H9 (cell line): ENCODE results near the gene PSKH1. TPM values are rescaled to one million over a fixed set of nuclear protein-coding genes. Genes with fewer than 3 reads are reported as not detected.

ENCODE experiments used
- DNase-seq: peaks from one replicate; pipeline ENCODE4 v3.0.0-alpha.2; 2017
- H2AFZ ChIP-seq: one replicate; pipeline ENCODE4 v1.6.1; 2013; ENCODE audit warnings: mild to moderate bottlenecking, low read length, control low read depth, moderate library complexity
- H2AK5ac ChIP-seq: 2 replicates; pipeline ENCODE4 v1.6.1; 2013; ENCODE audit warnings: low read length, control low read depth, mixed read lengths; ENCODE audit not compliant: insufficient read length
- H2BK120ac ChIP-seq: one replicate; pipeline ENCODE4 v1.6.1; 2013; ENCODE audit warnings: low read depth, mild to moderate bottlenecking, low read length, control low read depth, inconsistent platforms; ENCODE audit not compliant: poor library complexity, severe bottlenecking
- H2BK12ac ChIP-seq: 2 replicates; pipeline ENCODE4 v1.6.1; 2013; ENCODE audit warnings: low read length, control low read depth, mixed read lengths, low read depth; ENCODE audit not compliant: insufficient read length
- H2BK15ac ChIP-seq: 2 replicates; pipeline ENCODE4 v1.6.1; 2013; ENCODE audit warnings: low read depth, low read length, control low read depth
- H2BK20ac ChIP-seq: one replicate; pipeline ENCODE4 v1.6.1; 2013; ENCODE audit warnings: low read depth, mild to moderate bottlenecking, low read length, control low read depth, inconsistent platforms; ENCODE audit not compliant: poor library complexity, severe bottlenecking
- H2BK5ac ChIP-seq: 2 replicates; pipeline ENCODE4 v1.6.1; 2013; ENCODE audit warnings: low read length, control low read depth, mixed read lengths; ENCODE audit not compliant: insufficient read length
- H3K14ac ChIP-seq: 2 replicates; pipeline ENCODE4 v1.6.1; 2013; ENCODE audit warnings: low read length, control low read depth; ENCODE audit not compliant: insufficient read depth
- H3K18ac ChIP-seq: 2 replicates; pipeline ENCODE4 v1.6.1; 2013; ENCODE audit warnings: low read depth, mild to moderate bottlenecking, mixed read lengths, low read length, control low read depth; ENCODE audit not compliant: insufficient read length
- H3K23ac ChIP-seq: 2 replicates; pipeline ENCODE4 v1.6.1; 2013; ENCODE audit warnings: low read length, control low read depth, mixed read lengths, low read depth; ENCODE audit not compliant: insufficient read length
- H3K23me2 ChIP-seq: 2 replicates; pipeline ENCODE4 v1.6.1; 2013; ENCODE audit warnings: low read depth, mild to moderate bottlenecking, mixed read lengths, low read length, control low read depth; ENCODE audit not compliant: insufficient read length, poor library complexity, severe bottlenecking
- H3K27ac ChIP-seq: 2 replicates; pipeline ENCODE4 v1.5.1; 2013; ENCODE audit warnings: low read length, control low read depth, mixed read lengths, low read depth; ENCODE audit not compliant: insufficient read length
- H3K27me3 ChIP-seq: 2 replicates; pipeline ENCODE4 v1.6.1; 2013; ENCODE audit warnings: low read length, control low read depth, inconsistent platforms; ENCODE audit not compliant: insufficient read depth
- H3K4ac ChIP-seq: 2 replicates; pipeline ENCODE4 v1.6.1; 2013; ENCODE audit warnings: low read depth, mild to moderate bottlenecking, control low read depth, inconsistent platforms, low read length, moderate library complexity
- H3K4me1 ChIP-seq: 2 replicates; pipeline ENCODE4 v1.6.1; 2013; ENCODE audit warnings: low read length, control low read depth, inconsistent platforms; ENCODE audit not compliant: insufficient read depth
- H3K4me2 ChIP-seq: 2 replicates; pipeline ENCODE4 v1.6.1; 2013; ENCODE audit warnings: low read length, control low read depth, mixed read lengths; ENCODE audit not compliant: insufficient read length, insufficient read depth
- H3K56ac ChIP-seq: 2 replicates; pipeline ENCODE4 v1.6.1; 2013; ENCODE audit warnings: low read depth, mild to moderate bottlenecking, mixed read lengths, low read length, control low read depth; ENCODE audit not compliant: insufficient read length
- H3K79me1 ChIP-seq: 2 replicates; pipeline ENCODE4 v1.6.1; 2013; ENCODE audit warnings: low read depth, mild to moderate bottlenecking, moderate library complexity, low read length, control low read depth, inconsistent platforms; ENCODE audit not compliant: insufficient read depth, poor library complexity, severe bottlenecking
- H3K79me2 ChIP-seq: 2 replicates; pipeline ENCODE4 v1.6.1; 2013; ENCODE audit warnings: low read length, control low read depth, inconsistent platforms; ENCODE audit not compliant: insufficient read depth
- H3K9ac ChIP-seq: 2 replicates; pipeline ENCODE4 v1.6.1; 2013; ENCODE audit warnings: low read length, control low read depth, mixed read lengths; ENCODE audit not compliant: insufficient read length; ENCODE audit errors: extremely low read depth
- H3K9me3 ChIP-seq: one replicate; pipeline ENCODE4 v1.6.1; 2013; ENCODE audit warnings: low read depth, low read length, inconsistent platforms; ENCODE audit not compliant: control insufficient read depth
- H3T11ph ChIP-seq: one replicate; pipeline ENCODE4 v1.6.1; 2013; ENCODE audit warnings: mild to moderate bottlenecking, low read length, control low read depth, inconsistent platforms
- H4K20me1 ChIP-seq: one replicate; pipeline ENCODE4 v1.6.1; 2013; ENCODE audit not compliant: control insufficient read depth, insufficient read length, insufficient read depth
- H4K5ac ChIP-seq: 2 replicates; pipeline ENCODE4 v1.6.1; 2013; ENCODE audit warnings: low read depth, mild to moderate bottlenecking, mixed read lengths, low read length, control low read depth; ENCODE audit not compliant: insufficient read length
- H4K8ac ChIP-seq: replicated peaks from 2 replicates; pipeline ENCODE4 v1.6.1; 2013; ENCODE audit warnings: low read length, control low read depth, mixed read lengths, low read depth; ENCODE audit not compliant: insufficient read length
- H4K91ac ChIP-seq: 2 replicates; pipeline ENCODE4 v1.6.1; 2013; ENCODE audit warnings: low read depth, mild to moderate bottlenecking, moderate library complexity, mixed read lengths, low read length, control low read depth; ENCODE audit not compliant: insufficient read length
- H3K27ac Mint-ChIP-seq, 3 experiments: 2 replicates in 2 of 3; 3 replicates in 1 of 3; pipeline ENCODE4 v1.8.0; 2020 to 2021; ENCODE audit warnings: mixed read lengths in 3 of 3, mild to moderate bottlenecking in 1 of 3, moderate library complexity in 1 of 3
- H3K27me3 Mint-ChIP-seq: 2 replicates; pipeline ENCODE4 v1.8.0; 2021; ENCODE audit warnings: low read depth, mild to moderate bottlenecking, moderate library complexity, mixed read lengths
- H3K36me3 Mint-ChIP-seq, 3 experiments: 2 replicates in 2 of 3; 3 replicates in 1 of 3; pipeline ENCODE4 v1.8.0; 2020 to 2021; ENCODE audit warnings: low read depth in 3 of 3, mixed read lengths in 3 of 3; ENCODE audit not compliant: insufficient read depth in 1 of 3
- H3K4me1 Mint-ChIP-seq, 2 experiments: 2 replicates each; pipeline ENCODE4 v1.8.0; 2020; ENCODE audit warnings: mixed read lengths in 2 of 2
- H3K4me3 Mint-ChIP-seq, 2 experiments: 2 replicates in 1 of 2; 3 replicates in 1 of 2; pipeline ENCODE4 v1.8.0; 2020 to 2021; ENCODE audit warnings: mild to moderate bottlenecking in 2 of 2, mixed read lengths in 2 of 2, moderate library complexity in 1 of 2
- H3K9me3 Mint-ChIP-seq, 2 experiments: 2 replicates in 1 of 2; 3 replicates in 1 of 2; pipeline ENCODE4 v1.8.0; 2020; ENCODE audit warnings: mild to moderate bottlenecking in 2 of 2, mixed read lengths in 2 of 2, moderate library complexity in 1 of 2
- WGBS: extraction: QIAGEN DNeasy Blood & Tissue Kit; methylation state at CpG from one replicate; pipeline ENCODE4 v1.1.7; 2013; ENCODE audit warnings: missing lambda C conversion rate, low lambda C conversion rate, mixed read lengths; ENCODE audit not compliant: insufficient read length; ENCODE audit errors: extremely low coverage; 5-methylcytosine and 5-hydroxymethylcytosine counted together
- total RNA-seq: library from RNA; stranded (reverse); gene quantifications from 2 replicates; pipeline ENCODE4 v1.2.1, GENCODE V29; 2021
- TF ChIP-seq, protein P1 (sequence below): fragments of 200-600 bp; sonication (generic); conservative IDR thresholded peaks from 3 replicates; pipeline ENCODE4 v1.8.0; 2021; ENCODE audit warnings: antibody characterized with exemption, mild to moderate bottlenecking

The PSKH1 gene
- total RNA-seq, 1 experiment from 2014 or later = 29.1 TPM

DNA sequence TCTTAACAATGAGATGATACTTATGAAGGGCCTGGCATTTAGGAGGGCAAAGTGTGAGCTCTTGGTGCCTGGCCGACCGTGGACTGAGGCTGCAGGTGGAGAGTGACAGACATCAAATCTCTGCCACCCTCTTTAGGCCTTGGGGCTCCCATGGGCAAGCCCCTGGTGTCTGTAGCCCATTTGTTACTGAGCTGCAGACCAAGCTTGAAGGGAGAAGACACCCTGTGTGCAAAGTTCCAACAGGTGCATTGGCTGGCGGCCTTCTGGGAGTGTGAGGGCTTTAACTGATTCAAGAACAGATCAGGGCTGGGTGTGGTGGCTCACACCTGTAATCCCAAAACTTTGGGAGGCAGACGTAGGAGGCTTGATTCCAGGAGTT lies 39.4 kb downstream of the PSKH1 start:
- Histone ChIP-seq H3K27me3 (no peaks in the 10 kb centered on the region), H3T11ph (no peak overlapping the region), H3K4ac (no peak overlapping the region), H3K79me1 (no peaks in the 10 kb centered on the region), H4K5ac (no peak overlapping the region), H4K91ac (no peak overlapping the region), H2AFZ (no peak overlapping the region), H3K27ac (no peak overlapping the region), H3K4me2 (no peak overlapping the region), H3K9me3 (no peaks in the 10 kb centered on the region), H3K14ac (no peak overlapping the region), H3K4me1 (peaks cover 3% of the 10 kb centered on the region; the same call in 1 of the 2 replicates), H2BK120ac (no peak overlapping the region), H2BK20ac (no peak overlapping the region), H2AK5ac (no peak overlapping the region), H3K56ac (no peak overlapping the region), H4K20me1 (no peaks in the 10 kb centered on the region), H2BK5ac (no peak overlapping the region), H3K23me2 (peaks cover 18% of the 10 kb centered on the region), H4K8ac (no peak overlapping the region), H3K9ac (no peak overlapping the region), H3K23ac (no peak overlapping the region), H3K18ac (no peak overlapping the region), H2BK15ac (no peak overlapping the region), H2BK12ac (no peak overlapping the region), H3K79me2 (no peaks in the 10 kb centered on the region)
- Mint-ChIP-seq H3K27ac (no peak overlapping the region), H3K4me3 (peak overlapping the region in 1 of 2 experiments; percentile 35; a peak in 2 of 5 replicates), H3K9me3 (peaks cover 0 to 2% of the 10 kb centered on the region in 2 experiments; a peak in 2 of 5 replicates), H3K4me1 (peaks cover 20 to 23% of the 10 kb centered on the region in 2 experiments), H3K36me3 (peaks cover 14 to 45% (median 15%) of the 10 kb centered on the region in 3 experiments), H3K27me3 (peaks cover 10% of the 10 kb centered on the region)
- WGBS = no CpG with 5 or more reads among the region's 4 CpGs
- TF ChIP-seq, protein P1, sequence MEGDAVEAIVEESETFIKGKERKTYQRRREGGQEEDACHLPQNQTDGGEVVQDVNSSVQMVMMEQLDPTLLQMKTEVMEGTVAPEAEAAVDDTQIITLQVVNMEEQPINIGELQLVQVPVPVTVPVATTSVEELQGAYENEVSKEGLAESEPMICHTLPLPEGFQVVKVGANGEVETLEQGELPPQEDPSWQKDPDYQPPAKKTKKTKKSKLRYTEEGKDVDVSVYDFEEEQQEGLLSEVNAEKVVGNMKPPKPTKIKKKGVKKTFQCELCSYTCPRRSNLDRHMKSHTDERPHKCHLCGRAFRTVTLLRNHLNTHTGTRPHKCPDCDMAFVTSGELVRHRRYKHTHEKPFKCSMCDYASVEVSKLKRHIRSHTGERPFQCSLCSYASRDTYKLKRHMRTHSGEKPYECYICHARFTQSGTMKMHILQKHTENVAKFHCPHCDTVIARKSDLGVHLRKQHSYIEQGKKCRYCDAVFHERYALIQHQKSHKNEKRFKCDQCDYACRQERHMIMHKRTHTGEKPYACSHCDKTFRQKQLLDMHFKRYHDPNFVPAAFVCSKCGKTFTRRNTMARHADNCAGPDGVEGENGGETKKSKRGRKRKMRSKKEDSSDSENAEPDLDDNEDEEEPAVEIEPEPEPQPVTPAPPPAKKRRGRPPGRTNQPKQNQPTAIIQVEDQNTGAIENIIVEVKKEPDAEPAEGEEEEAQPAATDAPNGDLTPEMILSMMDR = no peak
- no peak for DNase-seq
